AG10803 (cell line): ENCODE data around the gene SPNS2.

Experiments
- DNase-seq: peaks from one replicate; pipeline ENCODE4 v3.0.0; 2010; ENCODE audit warnings: low read depth
- H3K4me3 ChIP-seq: 2 replicates; pipeline ENCODE4 v1.5.1; 2011; ENCODE audit warnings: mild to moderate bottlenecking, low read length, control low read depth
- TF ChIP-seq, protein P1 (sequence below): conservative IDR thresholded peaks from 2 replicates; pipeline ENCODE4 v1.5.1; 2011; ENCODE audit warnings: mild to moderate bottlenecking, low read length, control low read depth, inconsistent platforms

Gene SPNS2

DNA sequence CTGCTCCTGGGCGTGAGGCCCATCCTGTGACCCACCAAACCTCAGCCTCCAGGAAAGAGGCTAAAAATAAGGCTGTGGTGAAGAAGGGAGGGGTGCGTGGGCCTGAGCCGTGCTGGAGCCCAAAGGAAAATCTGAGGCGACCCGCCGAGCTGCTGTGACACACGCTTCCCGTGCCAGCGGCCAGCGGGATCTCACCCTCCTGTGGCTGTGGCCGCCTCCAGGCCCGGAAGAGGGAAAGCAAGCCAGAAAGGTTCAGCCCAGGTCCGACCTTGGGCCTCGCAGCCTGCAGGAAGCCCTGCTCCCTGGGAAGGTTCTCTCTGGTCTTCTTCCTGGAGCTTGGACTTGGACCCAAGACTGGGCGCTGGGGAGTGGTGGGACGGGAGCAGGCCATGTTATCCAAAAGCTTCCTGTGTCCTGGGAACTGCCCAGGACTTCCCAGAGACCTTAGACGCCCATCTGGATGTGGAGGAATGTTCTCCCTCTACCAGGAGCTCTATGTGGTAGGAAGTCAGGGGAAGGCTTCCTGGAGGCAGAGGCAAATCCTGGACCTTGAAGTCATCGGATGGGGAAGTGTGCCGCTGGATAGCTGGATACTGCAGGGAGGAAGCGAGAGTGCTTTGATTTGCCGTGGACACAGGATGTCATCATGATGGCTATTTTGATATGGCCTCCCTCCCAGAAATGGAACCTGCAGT, 11.4 kb downstream of the SPNS2 start:
- TF ChIP-seq, protein P1, sequence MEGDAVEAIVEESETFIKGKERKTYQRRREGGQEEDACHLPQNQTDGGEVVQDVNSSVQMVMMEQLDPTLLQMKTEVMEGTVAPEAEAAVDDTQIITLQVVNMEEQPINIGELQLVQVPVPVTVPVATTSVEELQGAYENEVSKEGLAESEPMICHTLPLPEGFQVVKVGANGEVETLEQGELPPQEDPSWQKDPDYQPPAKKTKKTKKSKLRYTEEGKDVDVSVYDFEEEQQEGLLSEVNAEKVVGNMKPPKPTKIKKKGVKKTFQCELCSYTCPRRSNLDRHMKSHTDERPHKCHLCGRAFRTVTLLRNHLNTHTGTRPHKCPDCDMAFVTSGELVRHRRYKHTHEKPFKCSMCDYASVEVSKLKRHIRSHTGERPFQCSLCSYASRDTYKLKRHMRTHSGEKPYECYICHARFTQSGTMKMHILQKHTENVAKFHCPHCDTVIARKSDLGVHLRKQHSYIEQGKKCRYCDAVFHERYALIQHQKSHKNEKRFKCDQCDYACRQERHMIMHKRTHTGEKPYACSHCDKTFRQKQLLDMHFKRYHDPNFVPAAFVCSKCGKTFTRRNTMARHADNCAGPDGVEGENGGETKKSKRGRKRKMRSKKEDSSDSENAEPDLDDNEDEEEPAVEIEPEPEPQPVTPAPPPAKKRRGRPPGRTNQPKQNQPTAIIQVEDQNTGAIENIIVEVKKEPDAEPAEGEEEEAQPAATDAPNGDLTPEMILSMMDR, result no peak
- H3K4me3 ChIP-seq, result no peak overlapping the region
- DNase-seq, result no peak

DNA sequence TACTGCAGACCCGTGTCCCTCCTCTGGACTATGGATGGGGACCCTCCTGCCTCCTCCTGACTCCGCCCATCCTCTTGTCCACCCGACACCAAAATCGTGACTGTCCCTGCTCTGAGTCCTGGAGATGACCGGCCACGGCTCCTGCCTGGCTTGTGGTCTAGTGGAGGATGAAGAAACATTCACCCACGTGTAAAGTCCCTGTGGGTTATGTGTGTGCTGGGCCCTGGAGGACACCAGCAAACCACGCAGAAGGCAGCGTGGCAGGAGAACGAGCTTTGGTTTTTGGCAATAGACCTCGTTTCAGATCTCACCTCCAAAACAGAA, 11.9 kb downstream of the SPNS2 start:
- TF ChIP-seq, protein P1, result no peak
- no peak for DNase-seq
- H3K4me3 ChIP-seq, result no peak overlapping the region

DNA sequence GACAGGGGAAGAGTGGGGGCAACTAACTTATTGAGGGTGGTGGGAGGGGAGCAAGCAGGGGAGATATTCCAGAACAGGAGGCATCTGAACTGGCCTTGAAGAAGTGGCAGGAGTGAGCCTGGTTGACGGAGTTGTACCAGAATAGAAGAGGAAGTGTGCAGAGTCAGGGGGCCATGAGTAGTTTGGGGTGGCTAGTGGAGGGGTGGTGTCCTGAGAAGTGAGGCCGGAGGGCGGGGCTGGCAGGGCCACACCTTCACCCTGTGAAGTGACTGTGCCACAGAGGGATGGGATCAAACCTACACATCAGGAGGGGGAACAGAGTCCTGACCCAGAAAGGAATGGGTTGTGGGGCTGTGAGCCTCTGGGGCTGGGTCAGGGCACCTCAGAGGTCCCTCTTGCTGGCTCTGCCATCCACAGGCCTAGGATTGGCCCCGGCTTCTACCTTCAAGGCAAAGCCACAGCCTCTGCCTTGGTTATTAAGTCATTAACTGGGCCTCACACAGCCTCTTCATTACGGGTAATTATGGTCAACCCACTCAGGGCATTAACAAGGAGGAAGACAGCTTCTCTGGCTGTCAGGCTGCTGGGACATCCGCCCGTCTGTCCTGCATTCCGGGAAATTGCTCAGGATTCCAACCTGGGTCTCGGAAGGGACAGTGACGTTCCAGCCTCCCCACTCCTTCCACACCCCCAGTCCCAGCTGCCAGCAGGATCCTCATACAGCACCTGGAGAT, 12.7 kb downstream of the SPNS2 start:
- no peak overlapping the region for H3K4me3 ChIP-seq
- TF ChIP-seq, protein P1, result no peak
- DNase-seq, result no peak

DNA sequence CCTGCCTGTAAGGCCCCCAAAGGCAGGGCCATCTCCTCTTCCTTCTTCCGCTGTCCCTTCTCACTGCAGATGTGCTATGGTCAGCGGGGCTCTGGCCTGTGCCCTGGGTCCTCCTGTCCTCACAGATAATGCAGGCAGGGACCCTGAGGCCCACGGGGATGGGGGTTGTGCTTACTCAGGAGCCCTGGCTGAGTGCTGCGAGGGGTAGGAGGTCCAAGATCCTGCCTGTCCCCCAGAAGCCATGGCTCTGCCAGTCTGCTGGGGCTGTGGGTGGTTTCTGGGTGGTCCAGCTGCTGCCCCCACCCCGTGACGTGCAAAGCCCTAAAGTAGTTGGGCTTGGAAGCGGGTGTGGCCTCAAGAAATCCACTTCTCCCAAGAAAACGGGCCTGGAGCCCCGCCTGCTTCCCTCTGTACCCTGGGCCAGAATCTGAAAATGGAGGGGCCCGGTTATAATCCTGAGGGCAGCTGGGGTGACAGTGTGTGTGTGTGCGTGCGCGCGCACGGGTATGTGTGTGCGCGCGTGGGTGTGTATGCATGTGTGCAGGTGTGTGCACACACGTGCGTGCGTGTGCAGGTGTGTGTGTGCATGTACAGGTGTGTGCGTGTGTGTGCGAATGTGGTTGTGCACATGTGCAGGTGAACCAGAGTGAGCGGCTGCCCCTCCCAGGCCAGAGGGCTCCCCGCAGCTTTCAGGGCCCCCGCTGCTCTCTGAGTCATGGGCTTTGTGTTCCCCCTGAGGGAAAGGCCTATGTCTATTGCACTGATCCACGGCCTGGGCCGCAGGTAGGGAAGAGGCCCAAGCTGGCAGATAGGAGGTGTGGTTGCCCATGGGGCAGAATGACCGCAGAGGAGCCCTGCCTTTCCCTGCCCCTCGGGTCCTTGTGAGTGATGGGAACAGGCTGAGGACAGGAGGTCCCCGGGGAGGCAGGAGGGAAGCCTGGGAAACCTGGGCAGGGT, 13.8 kb downstream of the SPNS2 start:
- DNase-seq, result no peak
- no peak overlapping the region for H3K4me3 ChIP-seq
- TF ChIP-seq, protein P1, result no peak

DNA sequence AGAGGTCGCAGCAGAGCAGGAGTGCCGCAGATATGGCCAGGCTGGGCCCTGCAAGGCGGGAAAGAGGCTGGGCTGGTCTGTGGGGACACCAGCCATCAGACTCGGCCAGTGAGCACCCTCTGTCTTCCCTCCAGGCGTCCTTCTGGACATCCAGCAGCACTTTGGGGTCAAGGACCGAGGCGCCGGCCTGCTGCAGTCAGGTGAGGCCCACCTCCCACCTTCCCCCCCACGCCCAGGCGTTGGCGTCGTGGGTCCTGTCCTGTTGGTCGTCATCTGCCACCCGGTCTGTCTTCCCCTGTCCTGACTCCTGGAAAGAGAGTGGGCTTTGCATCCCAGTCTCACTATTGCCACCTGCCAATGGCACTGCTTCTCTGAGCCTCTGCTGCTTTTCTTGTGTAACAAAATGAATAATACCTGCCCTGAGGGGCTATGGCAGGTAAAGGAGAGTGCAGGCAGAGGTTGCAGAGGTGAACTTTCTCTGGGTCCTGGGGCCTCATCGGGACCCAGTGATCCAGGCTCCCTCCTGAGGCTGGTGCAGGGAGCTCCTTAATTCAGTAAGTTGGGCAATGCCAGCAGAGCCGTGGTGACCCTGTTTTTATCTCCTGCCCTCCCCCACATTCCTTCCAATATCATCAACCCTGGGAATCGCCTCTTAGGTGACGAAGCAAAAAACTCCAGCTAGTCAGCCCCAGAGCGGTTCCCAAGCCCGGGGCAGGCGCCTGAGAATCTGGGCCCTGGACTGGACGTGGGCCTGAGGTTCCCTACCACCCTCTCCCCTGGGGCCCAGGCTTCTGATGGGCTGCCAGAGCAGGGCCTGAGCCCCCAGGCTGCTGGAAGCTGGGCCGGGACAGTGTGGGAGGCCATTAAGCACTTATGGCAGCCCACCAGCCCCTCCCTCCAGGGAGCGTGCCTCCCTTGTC, 14.7 kb downstream of the SPNS2 start:
- DNase-seq, result no peak
- TF ChIP-seq, protein P1, result no peak
- H3K4me3 ChIP-seq, result no peak overlapping the region

DNA sequence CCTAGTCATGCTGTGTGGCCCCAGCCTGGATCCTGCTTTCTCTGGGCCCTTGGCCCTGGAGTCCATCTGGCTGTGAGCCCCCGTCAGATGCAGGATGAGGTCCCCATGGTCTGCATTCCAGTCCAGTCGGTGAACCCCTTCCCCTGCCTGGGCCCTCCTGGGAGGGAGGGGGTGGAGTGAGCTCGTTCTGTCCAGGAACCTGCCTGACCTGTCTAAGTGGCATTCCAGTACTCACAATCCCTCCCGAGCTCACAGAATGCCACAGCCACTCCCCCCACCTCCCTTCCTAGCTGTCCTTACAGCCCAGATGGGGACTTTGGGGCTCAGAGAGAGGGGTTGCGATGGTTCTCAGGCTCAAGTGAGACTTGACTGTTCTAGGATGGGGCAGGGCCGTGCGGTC, 15.5 kb downstream of the SPNS2 start:
- TF ChIP-seq, protein P1, result no peak
- no peak overlapping the region for H3K4me3 ChIP-seq
- DNase-seq, result no peak
